HG03442 (cell line): ENCODE data around the gene FOXP1.

Source experiments
- ATAC-seq: cut with Tn5 transposase; IDR thresholded peaks from one replicate; pipeline ENCODE4 v1.9.1; 2021; ENCODE audit warnings: mild to moderate bottlenecking, moderate library complexity; ENCODE audit not compliant: unreplicated experiment

The FOXP1 gene

DNA sequence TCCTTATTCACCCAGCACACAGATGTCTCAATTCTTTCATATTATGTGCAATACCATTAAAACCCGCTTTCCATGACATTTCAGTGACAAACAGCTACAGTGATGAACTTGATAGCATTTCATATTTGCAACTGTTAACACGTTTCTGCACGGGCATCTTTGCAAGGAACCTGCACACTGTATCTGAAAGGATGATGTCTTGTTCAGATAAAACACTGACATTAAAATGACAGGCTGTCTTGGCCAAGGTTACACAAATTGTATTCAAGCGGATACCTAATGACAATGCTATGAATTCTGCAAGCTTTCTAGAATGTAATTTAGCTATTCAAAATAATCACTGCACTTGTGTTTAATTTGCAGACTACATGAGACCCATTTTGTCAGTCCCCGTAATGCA, 529.2 kb downstream of the FOXP1 start:
- no peak for ATAC-seq

DNA sequence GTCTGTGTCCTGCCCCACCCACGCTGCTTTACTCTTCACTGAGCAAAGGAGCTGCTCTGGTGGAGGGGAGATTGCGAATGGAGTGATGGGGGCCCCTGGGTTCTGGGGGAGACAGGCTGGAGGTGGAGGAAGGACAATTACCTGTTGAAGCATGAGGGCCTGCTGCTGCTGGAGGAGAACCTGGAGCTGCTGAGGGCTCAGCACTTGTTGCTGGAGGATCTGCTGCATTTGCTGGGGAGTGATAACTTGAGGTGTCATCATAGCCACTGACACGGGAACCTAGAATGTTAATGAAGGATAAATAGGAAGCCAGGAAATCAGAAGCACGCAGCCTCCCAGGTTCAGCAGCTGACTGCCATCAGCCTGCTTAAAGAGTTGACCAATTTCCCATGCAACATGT, 530.0 kb downstream of the FOXP1 start:
- no peak for ATAC-seq

DNA sequence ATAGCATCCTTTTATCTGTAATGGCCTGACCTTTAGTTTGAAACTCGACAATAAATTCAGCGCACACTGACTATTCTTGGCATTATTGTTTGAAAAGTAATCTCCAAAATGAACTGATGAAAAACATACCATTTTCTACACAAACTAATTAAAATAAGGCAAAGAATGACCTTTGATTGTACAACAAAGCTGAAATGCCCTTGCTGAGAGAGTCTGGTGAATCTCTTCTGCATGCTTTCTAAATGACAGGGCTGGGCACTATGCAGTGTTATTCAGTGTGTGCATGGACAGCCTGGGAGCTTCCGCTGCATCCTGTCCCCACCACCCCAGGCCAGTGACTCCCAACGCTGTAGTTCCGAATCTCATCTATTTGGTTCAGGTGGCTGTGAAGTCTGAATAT, 530.8 kb downstream of the FOXP1 start:
- ATAC-seq, result no peak

DNA sequence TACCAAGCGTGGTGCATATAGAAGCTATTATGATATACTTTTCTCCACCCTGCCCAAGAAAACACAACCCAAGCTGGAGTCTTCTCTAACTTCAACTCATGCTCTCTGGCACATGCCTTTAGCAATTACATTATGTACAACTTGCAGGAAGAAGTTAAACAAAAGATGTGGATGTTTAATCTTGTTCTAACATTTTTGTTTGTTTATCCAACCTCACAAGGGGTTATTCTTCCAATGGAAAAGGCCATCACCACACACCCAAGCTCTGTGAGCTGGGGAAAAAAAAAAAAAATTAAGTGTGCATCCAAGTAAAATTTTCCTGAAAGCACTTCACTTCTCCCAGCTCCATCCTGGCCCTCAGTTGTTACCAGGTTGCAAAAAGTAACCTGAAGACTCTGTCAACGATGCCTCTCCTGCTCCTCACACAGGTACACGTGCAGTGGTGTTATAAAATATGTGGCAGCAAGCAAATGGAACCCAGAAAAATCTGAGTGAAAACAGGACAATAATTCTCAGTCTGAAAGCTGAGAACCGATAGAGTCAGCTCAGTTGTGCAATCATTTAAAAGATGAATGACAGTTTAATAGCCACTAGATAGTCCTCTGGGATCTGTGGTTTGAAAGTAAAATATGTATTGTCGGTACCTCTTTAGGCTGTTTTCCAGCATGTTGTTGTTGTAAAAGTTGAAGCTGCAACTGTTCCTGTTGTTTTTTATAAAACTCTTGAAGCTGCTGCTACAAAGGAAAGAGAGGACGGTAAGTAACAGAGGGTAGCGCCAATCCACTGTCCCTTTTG, 531.4 kb downstream of the FOXP1 start:
- no peak for ATAC-seq

DNA sequence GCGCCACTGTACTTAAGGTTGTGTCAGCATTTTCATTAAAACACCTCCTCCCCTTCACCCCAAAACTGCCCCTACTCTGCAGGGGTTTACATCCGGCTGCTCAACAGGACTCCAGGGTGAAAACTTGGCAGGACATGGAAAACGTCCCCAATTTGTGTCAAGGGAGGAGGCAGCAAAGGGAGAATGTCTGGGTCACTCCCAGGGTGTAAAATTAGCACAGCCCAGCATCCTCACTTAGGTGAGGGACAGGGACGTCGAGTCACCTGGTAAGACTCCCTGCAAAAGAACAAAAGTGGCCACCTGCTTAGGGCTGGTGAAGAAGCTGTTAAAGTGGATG, 532.3 kb downstream of the FOXP1 start:
- ATAC-seq, result no peak

DNA sequence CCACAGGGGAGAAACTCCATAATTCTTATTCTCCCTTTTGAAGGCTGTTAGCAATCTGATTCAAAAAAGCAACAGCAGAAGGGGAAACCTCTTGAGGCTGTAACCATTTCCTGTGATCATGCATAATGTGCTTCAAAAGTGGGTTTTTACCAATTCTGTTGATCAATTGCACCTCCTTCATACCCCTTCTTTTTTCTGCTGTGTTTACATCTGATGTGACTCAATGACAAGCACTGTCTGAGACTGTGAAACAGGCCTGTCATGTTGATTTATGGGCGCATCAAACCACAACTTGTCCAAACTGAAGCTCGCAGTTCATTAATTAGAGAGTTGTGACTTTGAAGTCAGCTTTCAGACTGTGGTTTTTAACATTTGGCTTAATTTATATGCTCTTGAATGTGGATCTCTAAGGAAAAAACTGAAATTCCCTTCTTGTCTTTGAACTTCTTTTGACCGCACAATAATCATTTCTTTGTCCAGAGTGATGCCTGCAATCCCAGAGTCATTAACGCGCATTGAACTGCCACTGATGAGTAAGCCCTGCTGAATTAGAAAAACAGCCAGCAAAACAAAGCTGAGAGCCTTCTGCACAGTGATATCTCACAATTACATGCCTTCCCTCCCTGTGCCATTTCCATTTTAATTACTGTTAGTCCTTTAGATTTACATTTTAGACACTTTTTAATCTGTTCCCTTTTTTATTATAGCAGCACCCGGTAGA, 532.8 kb downstream of the FOXP1 start:
- no peak for ATAC-seq

DNA sequence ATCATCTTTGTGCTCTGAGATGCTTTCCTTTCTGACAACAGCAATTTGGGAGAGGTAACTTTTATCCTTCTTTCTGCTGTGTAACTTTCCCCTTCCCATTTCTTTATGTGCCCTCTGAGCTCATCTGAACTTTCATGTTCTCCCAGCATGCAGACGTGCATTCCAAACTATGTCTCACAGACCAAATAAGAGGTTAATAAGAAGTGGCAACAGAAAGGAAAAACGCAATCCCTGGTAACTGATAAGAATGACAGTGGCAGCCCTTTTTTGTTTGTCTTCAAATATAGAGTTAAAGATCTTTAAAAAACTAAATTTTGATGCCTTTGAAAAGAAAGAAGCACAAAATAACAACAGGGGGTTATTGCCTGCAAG, 533.4 kb downstream of the FOXP1 start:
- no peak for ATAC-seq

DNA sequence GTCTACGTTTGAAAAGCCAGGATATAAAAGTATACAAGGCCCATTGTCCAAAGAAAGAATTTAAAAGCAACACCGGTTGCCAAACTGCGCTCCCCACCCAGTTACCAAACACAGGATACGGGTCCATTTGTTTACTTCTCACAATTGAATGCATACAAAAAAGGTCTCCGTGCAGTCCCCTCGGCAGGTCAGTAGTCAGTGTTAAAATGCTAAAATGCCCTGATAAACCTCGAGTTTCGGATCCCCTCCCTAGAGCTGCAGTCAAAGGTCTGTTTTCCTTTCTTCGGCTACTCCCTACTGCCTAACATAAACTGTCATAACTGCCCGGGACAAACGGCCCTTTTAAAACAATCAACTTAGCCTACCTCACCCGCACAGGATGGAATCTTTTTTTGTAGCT, 534.6 kb downstream of the FOXP1 start:
- ATAC-seq, result no peak

DNA sequence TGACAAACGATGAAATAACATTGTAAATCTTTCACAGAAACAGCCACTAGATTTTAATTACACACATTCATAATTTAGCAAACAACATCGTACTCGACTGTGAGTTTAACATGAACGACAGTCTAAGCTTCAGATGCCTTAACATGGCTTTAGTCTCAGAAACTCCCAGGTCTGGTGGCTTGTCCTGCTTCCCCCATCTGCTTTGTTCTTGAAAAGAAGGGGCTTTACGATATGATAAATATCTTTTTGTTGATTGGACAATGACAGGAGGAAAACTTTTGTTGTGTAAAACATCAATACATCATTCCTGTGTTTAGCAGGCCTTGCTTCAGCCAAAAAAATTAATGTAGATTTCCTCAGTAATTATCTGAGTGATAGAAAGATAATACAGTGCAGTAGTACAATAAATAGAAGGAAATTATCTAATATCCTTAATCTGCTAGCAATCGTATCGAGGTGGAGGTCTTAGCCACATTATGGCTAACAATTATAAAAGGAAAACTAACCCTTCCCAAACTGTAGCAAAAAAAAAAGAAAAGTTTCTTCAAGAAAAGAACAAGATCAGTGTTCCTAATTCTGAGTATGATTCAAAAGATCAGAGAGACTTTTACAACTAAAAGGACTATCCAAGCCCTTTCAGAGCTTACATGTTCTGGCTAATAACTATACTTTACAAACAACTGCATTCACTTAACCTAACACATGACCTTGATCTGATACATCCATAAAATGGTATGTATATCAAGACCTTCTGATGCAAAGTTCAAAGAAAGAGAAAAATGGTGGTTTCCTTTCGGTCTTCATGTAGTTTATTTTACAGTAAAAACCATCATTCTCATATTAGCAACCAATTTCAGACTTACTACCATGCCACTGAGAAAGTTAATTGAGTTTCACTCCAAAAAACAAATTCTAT, 535.7 kb downstream of the FOXP1 start:
- no peak for ATAC-seq

DNA sequence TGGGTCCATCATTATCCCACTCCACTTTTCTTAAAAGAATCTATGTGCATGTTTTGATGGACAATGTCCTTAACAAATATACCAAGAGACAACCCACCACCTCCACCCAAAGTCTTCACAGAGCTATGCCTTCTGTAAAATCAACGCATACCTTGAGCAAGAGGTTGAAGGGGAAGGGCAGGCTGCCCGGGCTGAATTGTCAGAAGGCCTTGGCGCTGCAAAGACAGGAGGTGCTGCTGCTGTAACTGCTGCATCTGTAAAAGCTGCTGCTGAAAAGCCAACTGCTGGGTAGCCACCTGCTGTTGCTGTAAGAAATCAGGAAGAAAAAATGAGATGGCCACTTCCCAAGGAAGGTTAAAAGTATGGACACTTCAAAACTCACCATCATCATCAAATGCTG, 536.7 kb downstream of the FOXP1 start:
- ATAC-seq, result no peak

DNA sequence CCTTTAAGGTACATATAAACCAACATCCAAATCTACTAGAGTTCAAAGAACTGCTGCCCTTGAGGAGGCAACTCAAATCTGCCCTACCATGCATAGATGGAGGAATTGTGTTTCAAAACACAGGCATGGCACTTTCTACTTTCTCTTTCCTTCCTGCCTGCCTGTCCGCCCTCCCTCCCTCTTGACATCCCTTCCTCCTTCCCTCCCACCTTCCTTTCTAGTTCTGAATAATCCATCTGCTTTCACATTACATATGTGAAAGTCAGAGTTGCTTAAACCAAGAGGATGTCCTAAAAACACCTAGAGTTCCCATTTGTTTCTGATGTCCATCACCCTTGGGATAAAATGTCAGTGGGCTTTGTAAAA, 537.6 kb downstream of the FOXP1 start:
- ATAC-seq, result no peak

DNA sequence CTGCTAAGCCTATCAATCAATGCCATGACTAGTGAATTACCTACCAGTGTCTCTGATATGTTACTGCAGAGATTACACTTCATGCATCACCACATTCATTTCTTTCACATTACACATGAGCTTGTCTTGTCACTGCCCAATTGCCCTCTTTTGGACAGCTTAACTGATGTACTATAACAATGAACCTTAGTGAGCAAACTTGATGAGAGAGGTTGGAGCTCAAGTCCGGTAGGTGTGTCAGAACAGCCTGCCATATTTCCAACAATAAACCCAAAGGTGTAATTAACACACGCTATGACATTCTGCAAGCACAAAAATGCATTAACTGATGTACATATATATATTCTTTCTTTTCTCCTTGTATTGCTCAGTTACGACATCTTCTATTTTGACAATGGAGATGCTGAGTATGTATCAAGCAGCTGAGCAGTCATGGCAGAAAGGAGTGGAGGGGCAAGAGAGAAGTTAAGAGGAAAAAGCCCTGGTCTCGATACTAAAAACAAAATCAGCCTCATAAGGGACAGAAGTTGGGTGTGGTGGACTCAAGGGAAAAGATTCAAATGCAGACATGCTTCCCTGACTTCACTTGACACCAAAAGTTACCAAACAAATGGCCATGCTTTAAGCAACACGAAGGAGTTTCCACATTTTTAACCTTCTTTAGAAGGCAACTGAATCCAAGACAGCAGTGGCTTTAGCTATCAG, 538.2 kb downstream of the FOXP1 start:
- ATAC-seq, result no peak

DNA sequence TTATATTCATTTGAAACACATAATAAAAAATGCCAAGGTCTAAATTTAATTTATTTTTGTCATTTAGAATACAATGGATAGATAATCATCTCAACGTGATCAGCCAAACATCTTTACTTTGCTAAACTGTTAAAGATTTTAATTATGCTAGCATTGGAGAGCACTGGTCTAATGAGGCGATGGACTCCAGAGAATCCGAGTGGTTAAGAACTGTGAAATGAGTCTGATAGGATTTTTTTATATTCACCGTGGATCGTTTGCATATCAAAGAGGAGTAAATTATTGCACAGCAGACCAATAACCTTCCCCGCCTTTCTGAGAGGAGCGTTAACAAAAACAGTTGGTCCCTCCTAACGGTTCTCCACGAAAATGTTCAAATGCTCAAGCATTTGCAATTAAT, 540.8 kb downstream of the FOXP1 start:
- no peak for ATAC-seq

DNA sequence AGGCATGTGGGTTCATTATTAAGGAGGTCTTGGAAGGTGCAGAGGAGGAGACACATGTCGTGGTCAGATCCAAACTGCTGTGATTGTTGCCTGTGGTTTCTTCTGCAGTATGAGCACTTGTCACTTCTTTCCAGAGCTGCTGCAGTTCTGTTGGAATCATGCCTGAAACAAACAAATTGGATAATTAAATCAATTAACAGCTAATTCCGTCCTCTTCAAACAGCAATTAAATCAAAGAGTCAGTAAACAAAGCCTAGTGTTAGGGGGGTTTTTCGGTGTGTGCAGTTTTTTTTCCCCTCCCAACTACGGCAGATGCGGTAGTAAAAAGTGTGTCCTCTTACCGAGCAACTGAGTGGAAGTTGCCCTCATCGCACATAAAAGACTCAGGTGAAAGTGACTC, 542.2 kb downstream of the FOXP1 start:
- no peak for ATAC-seq

DNA sequence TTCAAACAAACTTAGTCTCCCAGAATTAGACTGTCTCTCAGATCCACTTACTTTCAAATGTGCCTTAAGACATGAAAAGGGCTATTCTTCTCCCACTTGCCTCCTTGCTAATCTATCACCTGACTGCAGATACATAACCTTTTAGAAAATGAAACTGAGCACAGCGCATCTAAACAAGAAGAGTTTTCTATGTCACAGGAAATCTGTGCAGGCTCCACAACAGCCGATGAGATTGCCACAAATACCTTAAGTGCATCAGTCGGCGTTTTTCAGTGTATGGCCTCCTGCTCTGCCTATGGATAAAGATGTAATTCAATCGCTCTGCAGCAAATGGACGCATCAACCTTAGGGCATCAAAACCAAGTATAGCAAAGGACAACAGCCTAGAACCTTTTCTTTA, 544.2 kb downstream of the FOXP1 start:
- no peak for ATAC-seq

DNA sequence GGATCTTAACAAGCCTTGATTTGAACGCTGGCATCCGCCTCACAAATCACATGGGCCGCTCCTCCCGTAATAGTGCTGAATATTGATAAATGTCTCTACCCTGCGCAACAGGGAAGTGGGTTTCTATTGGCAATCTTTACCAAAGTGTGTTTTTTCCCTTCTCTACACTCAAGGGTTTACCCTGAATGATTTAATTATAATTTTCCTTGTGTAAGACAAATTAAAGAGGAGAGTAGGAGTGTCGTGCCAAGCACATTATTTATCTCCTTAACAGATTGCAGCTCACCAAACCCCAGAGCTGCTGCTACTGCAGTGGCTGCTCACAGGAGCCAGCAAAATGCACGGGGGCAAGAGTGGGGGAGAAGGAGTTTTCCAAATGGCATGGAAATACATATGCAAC, 545.8 kb downstream of the FOXP1 start:
- no peak for ATAC-seq

DNA sequence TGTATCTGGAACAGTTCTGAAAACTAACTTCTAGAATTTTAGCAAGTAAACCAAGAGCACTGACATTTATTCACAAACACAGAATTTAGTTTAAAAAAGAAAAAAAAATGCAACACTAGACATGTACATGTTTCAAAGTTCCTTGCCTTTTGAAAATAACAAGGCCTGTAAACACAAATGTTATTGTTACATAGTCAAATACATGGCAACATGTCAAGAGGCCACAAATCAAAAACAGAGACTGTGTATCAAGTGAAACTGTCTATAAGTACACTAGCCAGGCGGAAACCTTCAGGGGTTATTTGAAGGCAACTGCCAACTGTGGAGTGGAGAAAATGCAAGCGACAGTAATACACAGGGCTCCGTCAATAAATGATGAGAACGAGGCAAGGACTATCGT, 547.6 kb downstream of the FOXP1 start:
- ATAC-seq, result no peak

DNA sequence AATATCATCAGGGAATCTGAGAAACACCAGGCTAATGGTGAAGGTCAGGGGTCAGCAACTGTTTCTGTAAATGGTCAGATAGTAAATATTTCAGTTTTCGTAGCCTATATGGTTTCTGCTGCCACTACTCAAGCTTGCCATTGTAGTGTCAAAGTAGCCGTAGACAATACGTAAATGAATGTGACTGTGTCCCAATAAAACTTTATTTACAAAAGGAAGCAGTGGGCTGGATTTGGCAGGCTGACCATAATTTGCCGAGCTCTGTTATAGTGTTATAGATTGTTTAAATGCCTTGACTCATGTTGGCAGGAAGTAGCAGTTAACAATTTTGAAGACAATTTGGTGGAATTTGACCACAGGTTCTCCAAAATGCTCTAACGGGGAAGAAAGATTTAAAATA, 548.2 kb downstream of the FOXP1 start:
- no peak for ATAC-seq

DNA sequence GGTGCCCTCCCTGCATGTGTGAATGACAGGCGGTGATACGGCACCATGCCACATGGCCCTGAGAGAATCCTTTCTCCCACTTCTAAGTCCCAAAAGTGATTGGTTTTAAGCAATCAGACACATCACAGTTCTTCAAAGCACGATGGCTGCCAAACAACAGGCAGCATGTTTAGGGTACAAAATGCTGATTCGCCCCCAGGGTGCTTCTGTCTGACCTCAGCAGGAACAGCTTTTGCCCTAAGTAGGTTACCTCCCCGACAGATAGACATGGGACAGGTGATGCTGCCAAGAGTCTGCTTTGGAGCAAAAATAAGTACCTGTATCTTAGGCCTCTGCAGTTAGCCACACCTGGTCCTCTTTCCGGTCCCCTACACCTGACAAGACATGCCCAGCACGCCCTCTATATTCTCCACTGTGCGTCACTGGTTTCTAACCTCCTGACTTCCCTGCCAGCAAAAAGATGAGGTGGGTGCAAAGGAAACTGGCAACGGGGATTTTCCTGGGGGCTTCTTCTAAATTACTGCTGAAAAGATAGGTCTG, 549.8 kb downstream of the FOXP1 start:
- ATAC-seq, result no peak

DNA sequence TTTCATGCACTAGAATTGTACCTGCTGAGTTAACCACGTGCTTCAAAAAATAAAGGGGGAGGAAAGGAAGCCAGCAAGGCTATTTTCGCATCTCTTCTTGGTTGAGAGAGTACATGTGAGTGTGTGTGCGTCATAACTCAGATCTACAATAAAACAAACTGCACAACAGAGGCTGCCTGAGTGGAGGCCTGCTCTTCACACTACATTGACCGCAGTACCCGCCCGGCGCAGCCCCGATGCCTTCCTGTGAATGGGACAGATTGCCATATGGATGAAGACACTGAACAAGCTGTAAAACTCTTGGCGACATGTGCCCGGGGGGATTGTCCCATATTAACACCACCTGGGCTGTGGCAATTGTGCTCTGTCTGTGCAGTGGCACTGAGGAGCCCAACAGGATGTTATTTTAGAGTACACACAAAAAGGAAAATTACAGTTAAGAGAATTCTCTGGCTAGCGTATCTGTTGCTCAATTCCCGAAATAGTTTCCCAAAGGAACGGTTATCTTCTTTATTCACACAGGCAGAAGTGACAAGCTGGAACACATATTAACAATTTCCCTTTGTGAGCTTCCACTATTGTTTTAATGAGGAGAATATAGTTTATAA, 551.5 kb downstream of the FOXP1 start:
- no peak for ATAC-seq

DNA sequence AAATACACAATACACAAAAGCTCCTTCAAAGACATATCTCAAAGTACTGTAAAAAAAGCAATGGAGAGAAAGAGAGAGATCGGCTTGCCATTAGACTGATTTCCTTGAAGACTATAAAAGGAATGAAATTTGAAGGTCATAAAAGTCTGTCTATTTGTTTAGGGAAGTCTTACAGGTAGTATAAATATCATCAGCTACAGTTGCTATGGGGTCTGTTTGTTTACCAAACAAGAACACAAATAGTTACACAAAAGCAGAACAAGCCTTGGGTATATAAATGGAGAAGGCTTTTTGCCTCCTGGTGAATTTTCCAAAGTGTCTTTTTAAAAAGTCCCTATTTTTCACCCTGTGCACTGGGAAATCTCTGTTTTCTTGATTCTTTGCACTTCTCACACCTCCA, 552.3 kb downstream of the FOXP1 start:
- no peak for ATAC-seq
